ENCODE results near the gene NRG4. TPM values are rescaled to one million over a fixed set of nuclear protein-coding genes. Genes with fewer than 3 reads are reported as not detected.

NRG4 gene
- total RNA-seq, 1 donor from 2014 or later = not detected

DNA sequence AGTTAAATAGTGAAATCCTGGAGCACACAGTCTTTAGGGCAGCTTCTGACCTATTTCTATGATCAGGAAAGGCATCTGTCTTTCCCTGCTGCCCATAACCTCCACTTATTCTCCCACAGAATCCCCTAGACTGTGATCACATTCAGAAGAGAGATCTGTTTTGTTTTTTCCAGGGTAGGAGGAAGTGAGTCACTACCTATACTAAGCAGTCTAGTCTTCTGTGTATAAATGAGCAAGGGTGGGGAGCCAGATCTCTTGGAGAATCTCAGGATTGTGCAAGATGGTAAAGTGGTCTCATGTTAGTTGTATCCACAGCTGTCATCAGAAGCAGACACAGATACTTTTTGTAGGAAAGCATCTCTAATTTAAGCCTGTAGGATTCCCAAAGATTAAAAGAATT is 120.3 kb downstream of the NRG4 start:
- Mint-ChIP-seq H3K27me3 (ENCODE audit: unreplicated experiment) (no peaks in the 10 kb centered on the region), H3K4me1 (ENCODE audit: unreplicated experiment) (peaks cover 18% of the 10 kb centered on the region), H3K27ac (ENCODE audit: unreplicated experiment) (peak overlapping the region; percentile 86), H3K4me3 (ENCODE audit: unreplicated experiment) (no peak overlapping the region), H3K36me3 (ENCODE audit: unreplicated experiment) (peaks cover 31% of the 10 kb centered on the region), H3K9me3 (ENCODE audit: unreplicated experiment) (no peaks in the 10 kb centered on the region)
- DNase-seq (ENCODE audit: extremely low spot score, unreplicated experiment) = no peak
- TF ChIP-seq, protein P1, sequence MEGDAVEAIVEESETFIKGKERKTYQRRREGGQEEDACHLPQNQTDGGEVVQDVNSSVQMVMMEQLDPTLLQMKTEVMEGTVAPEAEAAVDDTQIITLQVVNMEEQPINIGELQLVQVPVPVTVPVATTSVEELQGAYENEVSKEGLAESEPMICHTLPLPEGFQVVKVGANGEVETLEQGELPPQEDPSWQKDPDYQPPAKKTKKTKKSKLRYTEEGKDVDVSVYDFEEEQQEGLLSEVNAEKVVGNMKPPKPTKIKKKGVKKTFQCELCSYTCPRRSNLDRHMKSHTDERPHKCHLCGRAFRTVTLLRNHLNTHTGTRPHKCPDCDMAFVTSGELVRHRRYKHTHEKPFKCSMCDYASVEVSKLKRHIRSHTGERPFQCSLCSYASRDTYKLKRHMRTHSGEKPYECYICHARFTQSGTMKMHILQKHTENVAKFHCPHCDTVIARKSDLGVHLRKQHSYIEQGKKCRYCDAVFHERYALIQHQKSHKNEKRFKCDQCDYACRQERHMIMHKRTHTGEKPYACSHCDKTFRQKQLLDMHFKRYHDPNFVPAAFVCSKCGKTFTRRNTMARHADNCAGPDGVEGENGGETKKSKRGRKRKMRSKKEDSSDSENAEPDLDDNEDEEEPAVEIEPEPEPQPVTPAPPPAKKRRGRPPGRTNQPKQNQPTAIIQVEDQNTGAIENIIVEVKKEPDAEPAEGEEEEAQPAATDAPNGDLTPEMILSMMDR (IDR thresholded peaks at IDR 0.05) = no peak

Other genes with a start within 250 kb of the NRG4 start
- 42.4 and 43.2 TPM in 2 replicates for gene UBE2Q2, start 169.0 kb downstream of the NRG4 start, total RNA-seq
- 32.7 and 33.9 TPM in 2 replicates for gene FBXO22, start 108.5 kb downstream of the NRG4 start, total RNA-seq
- gene TMEM266, start 47.6 kb upstream of the NRG4 start, total RNA-seq = not detected in 2 replicates

Data from osteocyte (in vitro differentiated cells).